Stomach (tissue), 9 donors: Measurements from ENCODE around the gene MDFI. TPM values are rescaled to one million over a fixed set of nuclear protein-coding genes. Genes with fewer than 3 reads are reported as not detected.

ENCODE experiments used
- DNase-seq, 2 donors: peaks; one replicate each; pipeline versions ENCODE4 v3.0.0 to v3.0.0-alpha.2; 2013 to 2019
- H3K27ac ChIP-seq, 5 donors: fragments of 200-600 bp in 4 of 5; sonication (generic) in 4 of 5; one replicate each; pipeline ENCODE4 v1.5.1; 2013 to 2019; ENCODE audit warnings: mild to moderate bottlenecking in 1 of 5, moderate library complexity in 1 of 5
- H3K27me3 ChIP-seq, 3 donors: fragments of 200-600 bp; sonication (generic); one replicate each; pipeline ENCODE4 v1.5.1; 2017 to 2019; ENCODE audit warnings: mixed run types in 1 of 3
- H3K36me3 ChIP-seq, 4 donors: fragments of 200-600 bp; sonication (generic); 1 replicate in 3 of 4; 2 replicates in 1 of 4; pipeline ENCODE4 v1.5.1; 2016 to 2019
- H3K4me1 ChIP-seq, 4 donors: fragments of 200-600 bp; sonication (generic); one replicate each; pipeline ENCODE4 v1.5.1; 2016 to 2019
- H3K4me3 ChIP-seq, 4 donors: fragments of 200-600 bp; sonication (generic) in 3 of 4; one replicate each; pipeline ENCODE4 v1.5.1; 2016 to 2019; ENCODE audit warnings: mild to moderate bottlenecking in 1 of 4
- H3K9me3 ChIP-seq, 4 donors: fragments of 200-600 bp; sonication (generic); one replicate each; pipeline ENCODE4 v1.5.1; 2016 to 2019
- EP300 ChIP-seq: sonication (generic); formaldehyde crosslinking; IDR thresholded peaks from one replicate; pipeline ENCODE4 v1.6.1; 2017; ENCODE audit warnings: antibody characterized with exemption
- POLR2A ChIP-seq, 4 donors: fragments of 450-650 bp; IDR thresholded peaks; one replicate each; pipeline ENCODE4 v1.6.1; 2016; ENCODE audit warnings: antibody characterized with exemption in 4 of 4, control low read depth in 2 of 4, mild to moderate bottlenecking in 1 of 4, moderate library complexity in 1 of 4
- POLR2AphosphoS5 ChIP-seq, 3 donors: sonication (generic); formaldehyde crosslinking; IDR thresholded peaks; one replicate each; pipeline ENCODE4 v1.6.1; 2016; ENCODE audit warnings: antibody characterized with exemption in 3 of 3
- WGBS, 5 donors: extraction: QIAGEN DNeasy Blood & Tissue Kit in 3 of 5; methylation state at CpG; one replicate each; pipeline versions ENCODE4 v1.1.5 to v1.1.7; 2013 to 2018; 5-methylcytosine and 5-hydroxymethylcytosine counted together
- intact Hi-C: fragments of 100-400 bp; cut with DNase I; formaldehyde crosslinking; loops from one replicate; pipeline ENCODE4 v1.15.1; 2023; ENCODE audit warnings: low total_unique reads
- polyA plus RNA-seq, 3 donors: library from polyadenylated mRNA; stranded (reverse); fragments of 200-250 nt; gene quantifications; one replicate each; pipeline ENCODE4 v1.2.3, GENCODE V29; 2013
- total RNA-seq, 5 donors: library from RNA; depleted of rRNA; stranded (reverse); fragments of >200 nt; gene quantifications; one replicate each; pipeline versions ENCODE4 v1.1.0 to v1.2.3, GENCODE V29; 2014 to 2016
- TF ChIP-seq, protein P1 (sequence below), 7 experiments: fragments of 450-650 bp in 4 of 7; fragments of 200-600 bp in 3 of 7; sonication (generic) in 3 of 7; IDR thresholded peaks; one replicate each; pipeline ENCODE4 v1.5.1; 2016 to 2019; ENCODE audit warnings: antibody characterized with exemption in 7 of 7, control low read depth in 2 of 7, mild to moderate bottlenecking in 1 of 7
- donor health status: healthy with polysubstance abuse.
- donor health status: Bipolar disorder and iron deficiency.
- donor health status: healthy.

The MDFI gene
- total and polyA plus RNA-seq, 8 donors = 3.7 to 17.2 (median 8.3) TPM; not detected in 1

DNA sequence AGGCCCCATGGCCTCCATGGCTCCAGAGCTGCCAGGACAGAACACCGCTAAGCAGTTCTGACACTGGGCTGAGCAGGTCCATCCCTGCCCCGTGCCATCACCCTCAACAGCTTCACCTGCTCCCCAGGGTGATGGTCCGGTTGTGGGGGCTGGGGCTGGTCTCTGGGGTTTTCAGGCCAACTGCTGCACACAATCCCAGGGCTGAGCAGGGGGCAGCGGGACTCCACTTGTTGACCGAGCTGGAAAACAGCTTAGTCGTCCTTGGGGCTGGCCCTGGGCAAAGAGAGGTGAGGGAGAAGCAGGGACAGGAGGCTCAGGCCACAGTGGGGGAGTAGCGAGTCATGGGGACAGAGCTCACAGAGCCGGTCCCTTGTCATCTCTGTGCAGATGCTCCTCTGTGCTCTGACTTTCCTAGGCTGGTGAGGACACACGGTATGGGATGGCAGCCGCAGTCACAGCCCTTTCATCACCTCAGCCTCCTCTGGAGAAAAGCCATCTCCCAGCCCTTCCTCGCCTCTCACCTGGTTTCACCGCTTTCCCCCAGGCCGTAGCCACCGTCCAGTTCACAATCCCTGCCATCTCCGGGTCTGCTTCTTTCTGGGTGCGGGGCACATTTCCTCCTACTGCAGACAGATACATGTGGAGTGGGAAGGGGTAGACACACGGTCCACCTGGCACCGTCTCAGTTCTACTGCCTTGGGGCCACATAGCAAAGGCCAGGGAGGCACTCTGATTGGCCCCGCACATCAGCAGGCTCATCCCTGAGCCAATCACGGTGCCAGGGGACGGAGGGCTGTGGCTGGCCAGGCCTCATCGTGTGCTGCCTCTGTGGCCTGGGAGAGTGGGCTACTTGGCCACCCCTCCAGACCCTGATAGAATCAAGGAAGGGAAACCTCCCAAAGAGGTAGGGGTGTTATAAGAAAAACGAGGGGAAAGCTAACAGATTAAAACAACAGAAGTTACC, 19.1 kb downstream of the MDFI start:
- intact Hi-C loops = no loop called here
- peaks cover 0 to 33% (median 0%) of the 10 kb centered on the region in 3 donors for H3K27me3 ChIP-seq
- TF ChIP-seq POLR2AphosphoS5 (IDR thresholded peaks at IDR 0.05) (no peak), EP300 (no peak), POLR2A (IDR thresholded peaks at IDR 0.05) (no peak)
- TF ChIP-seq, protein P1, sequence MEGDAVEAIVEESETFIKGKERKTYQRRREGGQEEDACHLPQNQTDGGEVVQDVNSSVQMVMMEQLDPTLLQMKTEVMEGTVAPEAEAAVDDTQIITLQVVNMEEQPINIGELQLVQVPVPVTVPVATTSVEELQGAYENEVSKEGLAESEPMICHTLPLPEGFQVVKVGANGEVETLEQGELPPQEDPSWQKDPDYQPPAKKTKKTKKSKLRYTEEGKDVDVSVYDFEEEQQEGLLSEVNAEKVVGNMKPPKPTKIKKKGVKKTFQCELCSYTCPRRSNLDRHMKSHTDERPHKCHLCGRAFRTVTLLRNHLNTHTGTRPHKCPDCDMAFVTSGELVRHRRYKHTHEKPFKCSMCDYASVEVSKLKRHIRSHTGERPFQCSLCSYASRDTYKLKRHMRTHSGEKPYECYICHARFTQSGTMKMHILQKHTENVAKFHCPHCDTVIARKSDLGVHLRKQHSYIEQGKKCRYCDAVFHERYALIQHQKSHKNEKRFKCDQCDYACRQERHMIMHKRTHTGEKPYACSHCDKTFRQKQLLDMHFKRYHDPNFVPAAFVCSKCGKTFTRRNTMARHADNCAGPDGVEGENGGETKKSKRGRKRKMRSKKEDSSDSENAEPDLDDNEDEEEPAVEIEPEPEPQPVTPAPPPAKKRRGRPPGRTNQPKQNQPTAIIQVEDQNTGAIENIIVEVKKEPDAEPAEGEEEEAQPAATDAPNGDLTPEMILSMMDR (IDR thresholded peaks at IDR 0.05) = no peak
- H3K4me1 ChIP-seq = peaks cover 0 to 12% (median 0%) of the 10 kb centered on the region in 4 donors
- no peak overlapping the region for H3K27ac ChIP-seq
- 85 to 94% (median 87%) methylated on average over 21 to 23 of the region's 23 CpGs for WGBS, 5 donors
- no peak overlapping the region for H3K4me3 ChIP-seq
- H3K36me3 ChIP-seq = peaks cover 0 to 9% (median 0%) of the 10 kb centered on the region in 4 donors
- DNase-seq = no peak
- H3K9me3 ChIP-seq = no peaks in the 10 kb centered on the region

DNA sequence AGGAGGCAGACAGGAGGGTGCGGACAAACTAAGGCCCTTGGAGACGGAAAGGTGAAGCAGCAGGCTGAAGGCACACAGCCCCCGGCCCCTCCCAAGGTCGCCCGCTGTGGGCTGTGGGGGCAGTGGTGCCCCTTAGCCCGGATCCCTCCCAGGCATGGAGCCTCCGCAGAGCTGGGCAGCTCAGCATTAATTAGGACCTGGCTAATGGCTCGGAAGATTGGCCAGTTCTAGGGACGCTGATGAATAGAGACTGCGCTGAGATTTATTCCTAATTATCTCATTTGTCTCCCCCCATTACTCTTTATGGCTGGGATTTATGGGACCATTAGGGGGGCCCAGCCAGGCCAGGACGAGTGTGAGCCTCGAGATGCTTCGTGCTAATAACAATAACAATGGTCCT, 20.4 kb downstream of the MDFI start:
- intact Hi-C loops = no loop called here
- Histone ChIP-seq H3K9me3 (no peaks in the 10 kb centered on the region), H3K4me1 (peaks cover 0 to 8% (median 0%) of the 10 kb centered on the region in 4 donors), H3K27ac (no peak overlapping the region), H3K27me3 (peaks cover 0 to 29% (median 0%) of the 10 kb centered on the region in 3 donors), H3K4me3 (no peak overlapping the region), H3K36me3 (peaks cover 0 to 4% (median 0%) of the 10 kb centered on the region in 4 donors)
- TF ChIP-seq POLR2A (IDR thresholded peaks at IDR 0.05) (no peak), POLR2AphosphoS5 (IDR thresholded peaks at IDR 0.05) (no peak), EP300 (no peak)
- TF ChIP-seq, protein P1 (IDR thresholded peaks at IDR 0.05) = no peak
- DNase-seq = no peak
- 92 to 93% (median 93%) methylated on average over 13 of the region's 13 CpGs for WGBS, 5 donors

DNA sequence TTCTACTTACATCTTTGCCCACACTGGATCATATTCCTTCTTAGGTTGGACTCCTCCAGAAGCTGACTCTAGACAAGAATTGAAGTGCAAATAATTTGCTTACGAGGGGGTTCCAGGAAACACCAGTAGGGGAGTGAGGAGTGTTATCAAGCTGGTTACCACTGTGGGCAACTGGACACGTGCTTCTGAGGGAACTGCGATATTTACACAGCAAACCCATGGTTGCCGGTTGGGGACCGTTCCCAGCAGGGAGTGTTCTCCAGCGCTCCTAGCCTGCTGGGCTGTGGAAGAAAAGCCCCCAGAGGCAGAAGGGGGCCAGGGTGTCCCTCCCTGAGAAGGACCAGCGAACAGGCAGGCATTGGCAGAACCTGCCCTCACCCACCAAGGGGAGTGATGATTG, 21.7 kb downstream of the MDFI start:
- TF ChIP-seq POLR2A (IDR thresholded peaks at IDR 0.05) (no peak), EP300 (no peak), POLR2AphosphoS5 (IDR thresholded peaks at IDR 0.05) (no peak)
- TF ChIP-seq, protein P1 (IDR thresholded peaks at IDR 0.05) = no peak
- no peak overlapping the region for H3K27ac ChIP-seq
- DNase-seq = peak in 1 of 2 donors; percentile 59
- 23 to 48% (median 27%) methylated on average over 7 of the region's 7 CpGs for WGBS, 5 donors
- peaks cover 0 to 19% (median 0%) of the 10 kb centered on the region in 3 donors for H3K27me3 ChIP-seq
- no peaks in the 10 kb centered on the region for H3K9me3 ChIP-seq
- no peak overlapping the region for H3K4me3 ChIP-seq
- no peaks in the 10 kb centered on the region for H3K36me3 ChIP-seq
- intact Hi-C loops = no loop called here
- H3K4me1 ChIP-seq = peaks cover 0 to 8% (median 0%) of the 10 kb centered on the region in 4 donors

DNA sequence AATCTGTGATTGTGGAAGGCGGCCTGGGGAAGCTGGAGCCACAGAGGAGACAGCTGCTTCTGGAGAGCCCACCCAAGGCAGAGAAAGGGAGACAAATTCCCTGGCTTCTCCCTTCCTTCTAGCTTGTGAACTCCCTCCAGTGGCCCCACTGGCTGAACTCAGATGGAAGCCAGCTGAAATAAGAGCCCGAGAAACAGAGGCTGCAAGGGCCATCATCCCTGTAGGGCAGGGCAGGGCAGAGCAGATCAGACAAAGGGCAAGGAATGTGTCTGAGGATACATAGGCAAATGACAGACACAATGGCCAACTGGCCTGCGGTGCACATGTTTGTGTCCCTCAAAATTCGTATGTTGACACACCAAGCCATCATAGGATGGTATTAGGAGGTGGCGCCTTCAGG, 25.3 kb downstream of the MDFI start:
- Histone ChIP-seq H3K9me3 (no peaks in the 10 kb centered on the region), H3K4me1 (peaks cover 0 to 5% (median 0%) of the 10 kb centered on the region in 4 donors), H3K27me3 (peaks cover 0 to 17% (median 0%) of the 10 kb centered on the region in 3 donors), H3K27ac (no peak overlapping the region), H3K4me3 (no peak overlapping the region), H3K36me3 (no peaks in the 10 kb centered on the region)
- no peak for DNase-seq
- TF ChIP-seq POLR2A (IDR thresholded peaks at IDR 0.05) = no peak
- no peak for TF ChIP-seq POLR2AphosphoS5 (IDR thresholded peaks at IDR 0.05)
- TF ChIP-seq EP300 = no peak
- TF ChIP-seq, protein P1 (IDR thresholded peaks at IDR 0.05) = no peak
- intact Hi-C loops = no loop called here
- 76 to 83% (median 79%) methylated on average over 5 of the region's 5 CpGs for WGBS, 5 donors
